Measurements from ENCODE around the gene CYTH3. TPM values are rescaled to one million over a fixed set of nuclear protein-coding genes. Genes with fewer than 3 reads are reported as not detected.
A peak's percentile ranks its signal among the peaks of the same experiment; 100 is the strongest.

Gene CYTH3
- total RNA-seq, 1 donor from 2014 or later = 20.1 TPM

DNA sequence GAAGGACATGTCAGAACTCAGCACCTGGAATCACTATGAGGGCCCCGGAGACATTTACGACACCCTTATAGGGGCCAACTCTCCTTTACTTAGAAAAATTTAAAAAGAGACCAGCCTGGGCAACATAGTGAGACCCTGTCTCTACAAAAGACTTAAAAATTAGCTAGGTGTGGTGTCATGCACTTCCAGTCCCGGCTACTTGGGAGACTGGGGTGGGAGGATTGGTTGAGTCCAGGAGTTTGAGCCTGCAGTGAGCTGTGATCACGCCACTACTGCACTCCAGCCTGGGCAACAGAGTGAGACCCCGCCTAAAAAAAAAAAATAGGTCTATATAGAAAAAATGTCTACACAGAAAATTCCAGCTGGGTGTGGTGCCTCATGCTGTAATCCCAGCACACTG is 7.5 kb upstream of the CYTH3 start:
- H3K27me3 Mint-ChIP-seq (ENCODE audit: unreplicated experiment) = no peaks in the 10 kb centered on the region
- H3K9me3 Mint-ChIP-seq (ENCODE audit: unreplicated experiment) = peaks cover 8% of the 10 kb centered on the region
- peaks cover 9% of the 10 kb centered on the region for H3K4me1 Mint-ChIP-seq (ENCODE audit: low read depth, unreplicated experiment)
- DNase-seq = no peak
- TF ChIP-seq, protein P1, sequence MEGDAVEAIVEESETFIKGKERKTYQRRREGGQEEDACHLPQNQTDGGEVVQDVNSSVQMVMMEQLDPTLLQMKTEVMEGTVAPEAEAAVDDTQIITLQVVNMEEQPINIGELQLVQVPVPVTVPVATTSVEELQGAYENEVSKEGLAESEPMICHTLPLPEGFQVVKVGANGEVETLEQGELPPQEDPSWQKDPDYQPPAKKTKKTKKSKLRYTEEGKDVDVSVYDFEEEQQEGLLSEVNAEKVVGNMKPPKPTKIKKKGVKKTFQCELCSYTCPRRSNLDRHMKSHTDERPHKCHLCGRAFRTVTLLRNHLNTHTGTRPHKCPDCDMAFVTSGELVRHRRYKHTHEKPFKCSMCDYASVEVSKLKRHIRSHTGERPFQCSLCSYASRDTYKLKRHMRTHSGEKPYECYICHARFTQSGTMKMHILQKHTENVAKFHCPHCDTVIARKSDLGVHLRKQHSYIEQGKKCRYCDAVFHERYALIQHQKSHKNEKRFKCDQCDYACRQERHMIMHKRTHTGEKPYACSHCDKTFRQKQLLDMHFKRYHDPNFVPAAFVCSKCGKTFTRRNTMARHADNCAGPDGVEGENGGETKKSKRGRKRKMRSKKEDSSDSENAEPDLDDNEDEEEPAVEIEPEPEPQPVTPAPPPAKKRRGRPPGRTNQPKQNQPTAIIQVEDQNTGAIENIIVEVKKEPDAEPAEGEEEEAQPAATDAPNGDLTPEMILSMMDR (IDR thresholded peaks at IDR 0.05; ENCODE audit: partially characterized antibody, unreplicated experiment) = no peak
- H3K27ac Mint-ChIP-seq (ENCODE audit: unreplicated experiment) = no peak overlapping the region
- H3K4me3 Mint-ChIP-seq (ENCODE audit: unreplicated experiment) = no peak overlapping the region
- peaks cover 5% of the 10 kb centered on the region for H3K36me3 Mint-ChIP-seq (ENCODE audit: unreplicated experiment)

DNA sequence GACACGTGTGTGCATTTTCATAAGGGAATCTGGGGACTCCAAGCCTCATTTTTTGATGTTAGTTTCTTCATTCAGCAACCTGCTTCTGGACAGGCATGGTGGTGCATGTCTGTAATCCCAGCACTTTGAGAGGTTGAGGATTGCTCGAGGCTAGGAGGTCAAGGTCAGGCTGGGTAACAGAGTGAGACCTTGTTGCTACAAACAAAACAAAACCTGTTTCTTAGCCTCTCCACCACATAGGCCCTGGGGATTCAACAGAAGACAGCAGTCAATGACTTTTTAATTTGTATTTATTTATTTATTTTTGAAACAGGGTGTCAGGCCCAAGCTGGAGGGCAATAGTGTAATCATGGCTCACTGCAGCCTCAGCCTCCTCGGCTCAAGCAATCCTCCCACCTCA is 6.9 kb upstream of the CYTH3 start:
- H3K27ac Mint-ChIP-seq (ENCODE audit: unreplicated experiment) = no peak overlapping the region
- TF ChIP-seq, protein P1 (IDR thresholded peaks at IDR 0.05; ENCODE audit: partially characterized antibody, unreplicated experiment) = no peak
- H3K9me3 Mint-ChIP-seq (ENCODE audit: unreplicated experiment) = peaks cover 7% of the 10 kb centered on the region
- peaks cover 3% of the 10 kb centered on the region for H3K36me3 Mint-ChIP-seq (ENCODE audit: unreplicated experiment)
- DNase-seq = no peak
- H3K27me3 Mint-ChIP-seq (ENCODE audit: unreplicated experiment) = no peaks in the 10 kb centered on the region
- H3K4me1 Mint-ChIP-seq (ENCODE audit: low read depth, unreplicated experiment) = peaks cover 9% of the 10 kb centered on the region
- no peak overlapping the region for H3K4me3 Mint-ChIP-seq (ENCODE audit: unreplicated experiment)

DNA sequence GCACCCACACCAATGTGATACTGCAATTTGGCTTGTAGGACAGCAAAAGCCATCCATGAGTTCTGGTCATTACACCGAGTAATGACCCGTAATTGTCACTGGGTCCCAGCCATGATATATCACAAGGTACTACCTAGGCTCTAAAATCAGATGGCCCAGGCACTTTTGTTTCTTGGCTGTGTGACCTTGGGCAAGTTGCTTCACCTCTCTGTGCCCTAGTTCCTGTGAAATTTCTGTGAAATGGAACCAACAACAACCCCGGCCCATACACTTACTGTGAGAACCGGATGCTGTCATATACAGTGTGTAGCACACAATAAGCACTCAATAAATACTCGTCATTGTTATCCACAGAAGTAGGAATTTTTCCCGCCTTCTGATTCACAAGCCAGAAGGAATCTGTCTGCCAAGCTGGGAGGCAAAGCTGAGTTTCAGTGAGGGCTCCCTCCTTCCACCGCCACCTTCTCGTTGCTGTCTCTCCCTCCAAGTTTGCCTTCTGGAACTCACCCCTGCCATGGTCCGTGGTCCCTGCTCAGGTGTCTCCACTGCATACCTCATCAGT is 6.4 kb upstream of the CYTH3 start:
- H3K27ac Mint-ChIP-seq (ENCODE audit: unreplicated experiment) = no peak overlapping the region
- no peaks in the 10 kb centered on the region for H3K27me3 Mint-ChIP-seq (ENCODE audit: unreplicated experiment)
- no peaks in the 10 kb centered on the region for H3K36me3 Mint-ChIP-seq (ENCODE audit: unreplicated experiment)
- no peak overlapping the region for H3K4me3 Mint-ChIP-seq (ENCODE audit: unreplicated experiment)
- DNase-seq = no peak
- peaks cover 4% of the 10 kb centered on the region for H3K9me3 Mint-ChIP-seq (ENCODE audit: unreplicated experiment)
- TF ChIP-seq, protein P1 (IDR thresholded peaks at IDR 0.05; ENCODE audit: partially characterized antibody, unreplicated experiment) = no peak
- peaks cover 9% of the 10 kb centered on the region for H3K4me1 Mint-ChIP-seq (ENCODE audit: low read depth, unreplicated experiment)

DNA sequence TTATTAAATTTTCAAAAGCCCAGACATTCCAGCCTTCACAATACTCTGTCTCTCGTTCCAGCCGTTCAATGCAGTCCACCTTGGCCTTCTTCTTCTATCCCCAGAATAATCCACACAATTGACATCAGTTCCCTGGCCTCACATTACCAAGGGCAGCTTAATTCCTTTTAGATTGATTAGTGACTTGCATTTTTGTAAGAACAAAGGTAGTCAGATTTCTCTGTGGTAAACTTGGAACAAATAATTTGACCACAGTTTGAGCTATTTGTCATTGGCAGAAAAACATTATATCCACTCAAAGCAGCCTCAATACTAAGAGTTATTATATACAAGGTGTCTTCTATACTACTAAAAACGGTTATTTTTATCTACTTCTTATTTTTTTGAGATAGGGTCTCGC is 5.1 kb upstream of the CYTH3 start:
- peaks cover 8% of the 10 kb centered on the region for H3K27me3 Mint-ChIP-seq (ENCODE audit: unreplicated experiment)
- peaks cover 10% of the 10 kb centered on the region for H3K4me1 Mint-ChIP-seq (ENCODE audit: low read depth, unreplicated experiment)
- H3K36me3 Mint-ChIP-seq (ENCODE audit: unreplicated experiment) = no peaks in the 10 kb centered on the region
- no peak for DNase-seq
- H3K27ac Mint-ChIP-seq (ENCODE audit: unreplicated experiment) = peak overlapping the region; percentile 2
- peaks cover 4% of the 10 kb centered on the region for H3K9me3 Mint-ChIP-seq (ENCODE audit: unreplicated experiment)
- peak overlapping the region; percentile 2 for H3K4me3 Mint-ChIP-seq (ENCODE audit: unreplicated experiment)
- TF ChIP-seq, protein P1 (IDR thresholded peaks at IDR 0.05; ENCODE audit: partially characterized antibody, unreplicated experiment) = no peak

DNA sequence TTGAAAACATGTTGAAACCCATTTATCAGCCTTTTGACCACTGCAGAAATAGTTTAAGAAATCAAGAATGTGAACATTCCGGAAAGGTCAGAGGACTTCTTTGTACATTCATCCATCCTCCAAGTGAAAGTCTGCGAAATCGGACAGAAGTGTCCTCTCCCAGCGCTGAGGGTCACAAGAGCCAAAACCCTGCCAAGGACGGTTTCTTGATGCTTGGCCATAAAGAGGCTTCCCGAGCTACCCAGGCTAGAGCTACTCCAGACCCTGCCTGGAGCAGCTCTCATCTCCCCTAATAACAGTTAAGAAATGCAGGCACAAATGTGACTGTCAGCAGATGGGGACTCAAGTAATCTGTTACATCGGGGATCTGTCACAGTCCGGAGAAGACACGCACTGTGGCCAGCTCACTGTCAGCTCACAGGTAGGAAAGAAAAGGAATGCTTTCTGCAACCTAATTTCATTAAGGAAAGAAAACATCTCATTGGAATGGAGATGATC is 4.5 kb upstream of the CYTH3 start:
- Mint-ChIP-seq H3K36me3 (ENCODE audit: unreplicated experiment) (no peaks in the 10 kb centered on the region), H3K4me3 (ENCODE audit: unreplicated experiment) (no peak overlapping the region), H3K27ac (ENCODE audit: unreplicated experiment) (peak overlapping the region; percentile 38), H3K4me1 (ENCODE audit: low read depth, unreplicated experiment) (peaks cover 10% of the 10 kb centered on the region), H3K9me3 (ENCODE audit: unreplicated experiment) (peaks cover 4% of the 10 kb centered on the region), H3K27me3 (ENCODE audit: unreplicated experiment) (peaks cover 8% of the 10 kb centered on the region)
- no peak for DNase-seq
- TF ChIP-seq, protein P1 (IDR thresholded peaks at IDR 0.05; ENCODE audit: partially characterized antibody, unreplicated experiment) = no peak

Data from glutamatergic neuron (in vitro differentiated cells).